OCI-LY3 (cell line): ENCODE results near the gene FMNL2.
A peak's percentile ranks its signal among the peaks of the same experiment; 100 is the strongest.

Experiments
- H2AFZ ChIP-seq: fragments of 200-600, 300-600 bp; shearing (Covaris generic); 2 replicates; pipeline ENCODE4 v1.6.0; 2014; ENCODE audit warnings: antibody characterized with exemption, low read depth, low read length
- H3K27ac ChIP-seq: fragments of 200-600, 300-600 bp; sonication (generic); 2 replicates; pipeline ENCODE4 v1.5.1; 2014; ENCODE audit warnings: mild to moderate bottlenecking, low read length, moderate library complexity, mixed read lengths
- H3K27me3 ChIP-seq: fragments of 200-600, 300-600 bp; sonication (generic); 2 replicates; pipeline ENCODE4 v1.6.1; 2014; ENCODE audit warnings: low read depth, low read length, mixed read lengths
- H3K36me3 ChIP-seq: fragments of 200-600, 300-600 bp; sonication (generic); replicated peaks from 2 replicates; pipeline ENCODE3; 2014; ENCODE audit warnings: low read depth, low read length, mixed read lengths
- H3K4me1 ChIP-seq: fragments of 300-600, 200-600 bp; sonication (generic); 2 replicates; pipeline ENCODE4 v1.6.1; 2014; ENCODE audit warnings: low read length, mixed read lengths
- H3K4me2 ChIP-seq: fragments of 200-600, 300-600 bp; sonication (generic); 2 replicates; pipeline ENCODE4 v1.6.1; 2014; ENCODE audit warnings: low read length, mixed read lengths
- H3K4me3 ChIP-seq: fragments of 300-600, 200-600 bp; sonication (generic); 2 replicates; pipeline ENCODE4 v1.5.1; 2014; ENCODE audit warnings: antibody characterized with exemption, mild to moderate bottlenecking, low read length, moderate library complexity
- H3K79me2 ChIP-seq: fragments of 300-600, 200-600 bp; shearing (Covaris generic); 2 replicates; pipeline ENCODE4 v1.6.1; 2014; ENCODE audit warnings: mild to moderate bottlenecking, low read length, mixed read lengths
- H3K9ac ChIP-seq: fragments of 300-600, 200-600 bp; shearing (Covaris generic); 2 replicates; pipeline ENCODE4 v1.6.0; 2014; ENCODE audit warnings: mild to moderate bottlenecking, low read length, moderate library complexity
- H3K9me3 ChIP-seq: fragments of 200-600, 300-600 bp; shearing (Covaris generic); 2 replicates; pipeline ENCODE4 v1.6.1; 2014; ENCODE audit warnings: low read length, mixed read lengths; ENCODE audit not compliant: insufficient read depth
- H4K20me1 ChIP-seq: fragments of 200-600, 300-600 bp; sonication (generic); 2 replicates; pipeline ENCODE4 v1.6.1; 2016; ENCODE audit warnings: low read length, mixed read lengths; ENCODE audit not compliant: insufficient read depth
- EZH2phosphoT487 ChIP-seq: fragments of 200-600 bp; shearing (Covaris generic); IDR thresholded peaks from 2 replicates; pipeline ENCODE4 v1.6.1; 2018; ENCODE audit warnings: antibody characterized with exemption, mixed run types, low read depth
- TF ChIP-seq, protein P1 (sequence below): fragments of 200-600, 300-600 bp; sonication (generic); IDR thresholded peaks from 2 replicates; pipeline ENCODE4 v1.5.1; 2014; ENCODE audit warnings: antibody characterized with exemption, low read length, low read depth

FMNL2 gene

GRCh38 chr2:152490686-152491455 is 155.9 kb downstream of the FMNL2 start:
- peaks cover 44% of the 10 kb centered on the region for H3K4me1 ChIP-seq
- no peak for TF ChIP-seq EZH2phosphoT487
- TF ChIP-seq, protein P1, sequence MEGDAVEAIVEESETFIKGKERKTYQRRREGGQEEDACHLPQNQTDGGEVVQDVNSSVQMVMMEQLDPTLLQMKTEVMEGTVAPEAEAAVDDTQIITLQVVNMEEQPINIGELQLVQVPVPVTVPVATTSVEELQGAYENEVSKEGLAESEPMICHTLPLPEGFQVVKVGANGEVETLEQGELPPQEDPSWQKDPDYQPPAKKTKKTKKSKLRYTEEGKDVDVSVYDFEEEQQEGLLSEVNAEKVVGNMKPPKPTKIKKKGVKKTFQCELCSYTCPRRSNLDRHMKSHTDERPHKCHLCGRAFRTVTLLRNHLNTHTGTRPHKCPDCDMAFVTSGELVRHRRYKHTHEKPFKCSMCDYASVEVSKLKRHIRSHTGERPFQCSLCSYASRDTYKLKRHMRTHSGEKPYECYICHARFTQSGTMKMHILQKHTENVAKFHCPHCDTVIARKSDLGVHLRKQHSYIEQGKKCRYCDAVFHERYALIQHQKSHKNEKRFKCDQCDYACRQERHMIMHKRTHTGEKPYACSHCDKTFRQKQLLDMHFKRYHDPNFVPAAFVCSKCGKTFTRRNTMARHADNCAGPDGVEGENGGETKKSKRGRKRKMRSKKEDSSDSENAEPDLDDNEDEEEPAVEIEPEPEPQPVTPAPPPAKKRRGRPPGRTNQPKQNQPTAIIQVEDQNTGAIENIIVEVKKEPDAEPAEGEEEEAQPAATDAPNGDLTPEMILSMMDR, result no peak
- H3K79me2 ChIP-seq, result no peaks in the 10 kb centered on the region
- no peaks in the 10 kb centered on the region for H3K36me3 ChIP-seq
- no peaks in the 10 kb centered on the region for H3K27me3 ChIP-seq
- H3K27ac ChIP-seq, result no peak overlapping the region
- no peak overlapping the region for H3K4me2 ChIP-seq
- no peak overlapping the region for H3K4me3 ChIP-seq
- H2AFZ ChIP-seq, result no peak overlapping the region
- H4K20me1 ChIP-seq, result no peaks in the 10 kb centered on the region
- no peaks in the 10 kb centered on the region for H3K9me3 ChIP-seq
- H3K9ac ChIP-seq, result no peak overlapping the region

GRCh38 chr2:152492131-152492530 is 157.2 kb downstream of the FMNL2 start:
- H3K9ac ChIP-seq, result no peak overlapping the region
- no peaks in the 10 kb centered on the region for H3K79me2 ChIP-seq
- TF ChIP-seq, protein P1, result no peak
- no peak for TF ChIP-seq EZH2phosphoT487
- no peak overlapping the region for H3K4me2 ChIP-seq
- H4K20me1 ChIP-seq, result no peaks in the 10 kb centered on the region
- H3K9me3 ChIP-seq, result no peaks in the 10 kb centered on the region
- H3K27ac ChIP-seq, result no peak overlapping the region
- no peak overlapping the region for H2AFZ ChIP-seq
- H3K4me1 ChIP-seq, result peaks cover 52% of the 10 kb centered on the region
- H3K4me3 ChIP-seq, result no peak overlapping the region
- no peaks in the 10 kb centered on the region for H3K27me3 ChIP-seq
- H3K36me3 ChIP-seq, result no peaks in the 10 kb centered on the region

DNA sequence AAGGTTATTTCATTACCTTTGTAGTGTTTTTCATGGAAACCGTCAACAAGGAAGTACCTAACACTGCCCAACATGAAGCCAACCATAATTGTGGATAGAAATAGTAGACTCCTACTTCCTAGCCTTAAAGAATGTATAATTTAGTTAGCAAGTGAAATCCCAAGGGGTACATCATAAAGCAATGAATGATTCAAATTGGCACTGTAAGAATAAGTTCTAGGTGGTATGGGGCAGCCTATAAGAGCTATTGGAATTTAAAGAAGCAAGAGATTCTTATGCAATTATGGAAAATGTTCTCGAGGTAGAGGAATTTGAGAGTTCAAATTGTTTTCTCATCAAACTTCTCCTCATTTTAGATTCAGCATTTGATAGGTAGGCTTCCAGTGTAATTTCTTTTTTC is 157.9 kb downstream of the FMNL2 start:
- H3K27ac ChIP-seq, result no peak overlapping the region
- H2AFZ ChIP-seq, result no peak overlapping the region
- H3K36me3 ChIP-seq, result no peaks in the 10 kb centered on the region
- no peaks in the 10 kb centered on the region for H3K9me3 ChIP-seq
- no peaks in the 10 kb centered on the region for H3K79me2 ChIP-seq
- no peaks in the 10 kb centered on the region for H3K27me3 ChIP-seq
- TF ChIP-seq, protein P1, result no peak
- TF ChIP-seq EZH2phosphoT487, result no peak
- no peak overlapping the region for H3K4me3 ChIP-seq
- H3K9ac ChIP-seq, result no peak overlapping the region
- no peak overlapping the region for H3K4me2 ChIP-seq
- peaks cover 60% of the 10 kb centered on the region for H3K4me1 ChIP-seq
- H4K20me1 ChIP-seq, result no peaks in the 10 kb centered on the region

DNA sequence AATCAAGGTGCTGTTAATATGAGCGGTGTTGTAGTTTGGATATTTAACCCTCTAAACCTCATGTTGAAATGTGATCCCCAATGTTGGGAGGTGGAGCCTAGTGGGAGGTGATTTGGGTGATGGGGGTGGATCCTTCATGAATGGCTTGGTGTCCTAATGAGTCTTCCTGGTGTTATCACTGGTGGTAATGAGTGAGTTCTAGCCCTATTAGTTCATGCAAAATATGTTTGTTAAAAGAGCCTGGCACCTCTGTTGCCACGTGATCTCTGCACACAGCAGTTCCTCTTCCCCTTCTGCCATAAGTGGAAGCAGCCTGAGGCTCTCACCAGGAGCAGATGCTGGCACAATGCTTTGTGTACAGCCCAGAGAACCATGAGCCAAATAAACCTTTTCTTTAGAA is 158.4 kb downstream of the FMNL2 start:
- Histone ChIP-seq H3K27me3 (no peaks in the 10 kb centered on the region), H3K9me3 (no peaks in the 10 kb centered on the region), H2AFZ (peak overlapping the region; percentile 17; the same call in 1 of the 2 replicates), H3K4me1 (peaks cover 65% of the 10 kb centered on the region), H3K4me2 (no peak overlapping the region), H3K36me3 (no peaks in the 10 kb centered on the region), H3K27ac (no peak overlapping the region), H3K4me3 (no peak overlapping the region), H3K9ac (no peak overlapping the region), H4K20me1 (no peaks in the 10 kb centered on the region), H3K79me2 (no peaks in the 10 kb centered on the region)
- TF ChIP-seq, protein P1, result no peak
- no peak for TF ChIP-seq EZH2phosphoT487
